GM23248 (cell line): ENCODE data around the gene TVP23B. TPM values are rescaled to one million over a fixed set of nuclear protein-coding genes. Genes with fewer than 3 reads are reported as not detected.
A peak's percentile ranks its signal among the peaks of the same experiment; 100 is the strongest.
"Not testable (repeated sequence)": the region's sequence is repeated elsewhere in the genome, so short reads cannot be mapped to it uniquely, and the experiment has no call there.

Source experiments
- DNase-seq: peaks from one replicate; pipeline ENCODE4 v3.0.0-alpha.2; 2015
- H2AFZ ChIP-seq: fragments of 200-600 bp; sonication (generic); 2 replicates; pipeline ENCODE4 v1.6.1; 2016; ENCODE audit warnings: antibody characterized with exemption
- H3F3A ChIP-seq: fragments of 200-600 bp; sonication (generic); 2 replicates; pipeline ENCODE4 v1.6.1; 2016; ENCODE audit warnings: mild to moderate bottlenecking, antibody characterized with exemption, mixed run types; ENCODE audit not compliant: insufficient read depth
- H3K27ac ChIP-seq: fragments of 200-600 bp; sonication (generic); 2 replicates; pipeline ENCODE4 v1.5.1; 2016; ENCODE audit warnings: mild to moderate bottlenecking
- H3K27me3 ChIP-seq: fragments of 200-600 bp; sonication (generic); replicated peaks from 2 replicates; pipeline ENCODE4 v1.6.1; 2016; ENCODE audit warnings: mild to moderate bottlenecking; ENCODE audit not compliant: insufficient read depth
- H3K36me3 ChIP-seq: fragments of 200-600 bp; sonication (generic); 2 replicates; pipeline ENCODE4 v1.6.1; 2016; ENCODE audit warnings: low read depth, mild to moderate bottlenecking
- H3K4me1 ChIP-seq: fragments of 200-600 bp; sonication (generic); 2 replicates; pipeline ENCODE4 v1.6.1; 2016; ENCODE audit warnings: mild to moderate bottlenecking; ENCODE audit not compliant: insufficient read depth
- H3K4me2 ChIP-seq: fragments of 200-600 bp; sonication (generic); one replicate; pipeline ENCODE4 v1.6.1; 2016; ENCODE audit warnings: mild to moderate bottlenecking; ENCODE audit not compliant: unreplicated experiment
- H3K4me3 ChIP-seq: fragments of 200-600 bp; sonication (generic); 2 replicates; pipeline ENCODE4 v1.5.1; 2016; ENCODE audit warnings: mild to moderate bottlenecking
- H3K79me2 ChIP-seq: fragments of 200-600 bp; sonication (generic); 2 replicates; pipeline ENCODE4 v1.6.1; 2016; ENCODE audit warnings: mild to moderate bottlenecking; ENCODE audit not compliant: insufficient read depth
- H3K9ac ChIP-seq: fragments of 200-600 bp; sonication (generic); 2 replicates; pipeline ENCODE4 v1.6.1; 2016; ENCODE audit warnings: mild to moderate bottlenecking
- H3K9me2 ChIP-seq: fragments of 200-600 bp; sonication (generic); 2 replicates; pipeline ENCODE4 v1.6.1; 2016; ENCODE audit warnings: mixed run types, mild to moderate bottlenecking, moderate library complexity; ENCODE audit not compliant: insufficient read depth
- H3K9me3 ChIP-seq: fragments of 200-600 bp; sonication (generic); one replicate; pipeline ENCODE4 v1.6.1; 2017; ENCODE audit warnings: low read depth
- H4K20me1 ChIP-seq: fragments of 200-600 bp; sonication (generic); 2 replicates; pipeline ENCODE4 v1.6.0; 2016; ENCODE audit not compliant: insufficient read depth
- WGBS, 2 experiments: methylation state at CpG; one replicate each; pipeline ENCODE4 v1.1.6; 2015 to 2017; ENCODE audit warnings: low lambda C conversion rate in 2 of 2, low coverage in 1 of 2; ENCODE audit errors: missing lambda C conversion rate in 2 of 2; 5-methylcytosine and 5-hydroxymethylcytosine counted together
- in situ Hi-C: fragments of 300-500 bp; cut with MboI; formaldehyde crosslinking; loops from 2 replicates; pipeline ENCODE4 v1.15.0; 2020
- polyA plus RNA-seq: library from polyadenylated mRNA; unstranded; fragments of >200 nt; fragmentation: Nextera tagmentation; extraction: Ambion mirVana; gene quantifications from 2 replicates; pipeline ENCODE4 v1.2.1, GENCODE V29; 2016
- total RNA-seq: library from RNA; depleted of rRNA; stranded (reverse); fragments of >200 nt; shearing (Covaris generic); gene quantifications from 2 replicates; pipeline ENCODE4 v1.2.3, GENCODE V29; 2014

TVP23B gene
- total and polyA plus RNA-seq, 2 experiments from 2014 or later = 80.7 to 81.9 TPM

- H3K36me3 ChIP-seq, H3K9me2 ChIP-seq, H3K4me3 ChIP-seq, H3K4me1 ChIP-seq, in situ Hi-C loops, H3F3A ChIP-seq, H3K9me3 ChIP-seq, H4K20me1 ChIP-seq, H2AFZ ChIP-seq, H3K9ac ChIP-seq, H3K27ac ChIP-seq, H3K79me2 ChIP-seq, H3K27me3 ChIP-seq, DNase-seq, H3K4me2 ChIP-seq: not testable (repeated sequence)
- 49 to 52% methylated on average over 3 of the region's 3 CpGs for whole genome bisulfite sequencing, 2 experiments
Measured at GRCh38 chr17:18746551-18746950, 34.4 kb upstream of the TVP23B start.

- H3K27me3 ChIP-seq, H4K20me1 ChIP-seq, H3K27ac ChIP-seq, H3F3A ChIP-seq, DNase-seq, H3K79me2 ChIP-seq, H3K4me1 ChIP-seq, H3K9ac ChIP-seq, H3K36me3 ChIP-seq, H3K4me2 ChIP-seq, in situ Hi-C loops, H3K4me3 ChIP-seq, H2AFZ ChIP-seq, H3K9me2 ChIP-seq, H3K9me3 ChIP-seq: not testable (repeated sequence)
- 28 to 38% methylated on average over 5 to 6 of the region's 6 CpGs for WGBS, 2 experiments
Measured at GRCh38 chr17:18747501-18747900, 33.5 kb upstream of the TVP23B start.

- H3K4me2 ChIP-seq, DNase-seq: not testable (repeated sequence)
Measured at GRCh38 chr17:18750242-18750641, 30.7 kb upstream of the TVP23B start.

GRCh38 chr17:18753829-18754409, 27.1 kb upstream of the TVP23B start:
- H3K36me3 ChIP-seq, H3K9me2 ChIP-seq, H3K9me3 ChIP-seq, H3K4me2 ChIP-seq, in situ Hi-C loops, H3F3A ChIP-seq, H3K27me3 ChIP-seq, H3K79me2 ChIP-seq, H2AFZ ChIP-seq, H3K4me1 ChIP-seq, H3K4me3 ChIP-seq, H3K9ac ChIP-seq, H4K20me1 ChIP-seq, H3K27ac ChIP-seq: not testable (repeated sequence)
- DNase-seq = peak; percentile 30
- WGBS, 2 experiments = 67 to 78% methylated on average over 5 of the region's 6 CpGs

More at GRCh38 chr17:18750242-18750641, 30.7 kb upstream of the TVP23B start:
- in situ Hi-C loops, H3K27ac ChIP-seq, H3K9me3 ChIP-seq, H3F3A ChIP-seq, H3K79me2 ChIP-seq, H3K27me3 ChIP-seq, H3K36me3 ChIP-seq, H2AFZ ChIP-seq, H3K4me3 ChIP-seq, H4K20me1 ChIP-seq, H3K9me2 ChIP-seq, H3K9ac ChIP-seq, H3K4me1 ChIP-seq: not testable (repeated sequence)
- 55 to 74% methylated on average over 1 of the region's 1 CpG for WGBS, 2 experiments

GRCh38 chr17:18755969-18756368, 25.0 kb upstream of the TVP23B start:
- H3F3A ChIP-seq, H2AFZ ChIP-seq, H3K9ac ChIP-seq, H3K4me2 ChIP-seq, H3K9me3 ChIP-seq, in situ Hi-C loops, H3K36me3 ChIP-seq, H4K20me1 ChIP-seq, H3K79me2 ChIP-seq, H3K4me3 ChIP-seq, H3K4me1 ChIP-seq, H3K27ac ChIP-seq, H3K27me3 ChIP-seq, H3K9me2 ChIP-seq, DNase-seq: not testable (repeated sequence)
- 57% methylated on average over 4 of the region's 4 CpGs for WGBS, 2 experiments

GRCh38 chr17:18757368-18758044, 23.5 kb upstream of the TVP23B start:
- H3K4me3 ChIP-seq, DNase-seq, H3K27ac ChIP-seq, H2AFZ ChIP-seq, H3K4me2 ChIP-seq, H4K20me1 ChIP-seq, H3K79me2 ChIP-seq, H3K9me3 ChIP-seq, H3K9me2 ChIP-seq, in situ Hi-C loops, H3K27me3 ChIP-seq, H3K36me3 ChIP-seq, H3K4me1 ChIP-seq, H3K9ac ChIP-seq, H3F3A ChIP-seq: not testable (repeated sequence)
- 68% methylated on average over 8 of the region's 8 CpGs for WGBS, 2 experiments

- in situ Hi-C loops, H3K9ac ChIP-seq, H2AFZ ChIP-seq, DNase-seq, H3K4me3 ChIP-seq, H4K20me1 ChIP-seq, H3K79me2 ChIP-seq, H3K27me3 ChIP-seq, H3K36me3 ChIP-seq, H3K27ac ChIP-seq, H3K4me1 ChIP-seq, H3K4me2 ChIP-seq, H3F3A ChIP-seq, H3K9me2 ChIP-seq, H3K9me3 ChIP-seq: not testable (repeated sequence)
- 83 to 96% methylated on average over 1 to 4 of the region's 6 CpGs for WGBS, 2 experiments
Measured at GRCh38 chr17:18758344-18758743, 22.6 kb upstream of the TVP23B start.
